GM21619 (cell line): ENCODE measurements around the gene PPEF2.
A peak's percentile ranks its signal among the peaks of the same experiment; 100 is the strongest.
"Not testable (repeated sequence)": the region's sequence is repeated elsewhere in the genome, so short reads cannot be mapped to it uniquely, and the experiment has no call there.

Experiments used
- ATAC-seq: cut with Tn5 transposase; IDR thresholded peaks from one replicate; pipeline ENCODE4 v1.9.1; 2021; ENCODE audit not compliant: unreplicated experiment

PPEF2 gene

GRCh38 chr4:75902352-75902751 lies at the start of gene PPEF2:
PPEF2 (minus strand) TSS chr4:75902452; CDS start chr4:75896325, 6,127 bp downstream.
- no peak for ATAC-seq

GRCh38 chr4:75950213-75950815 lies 48.1 kb upstream of the PPEF2 start:
- ATAC-seq: no peak

GRCh38 chr4:75948822-75949444 lies 46.7 kb upstream of the PPEF2 start:
- ATAC-seq: peak; percentile 87

- ATAC-seq: peak; percentile 79
Observed at GRCh38 chr4:75940692-75941253, 38.5 kb upstream of the PPEF2 start, which contains the start of gene NAAA. NAAA (minus strand) TSS chr4:75941013; CDS start chr4:75940949, 64 bp downstream.

- ATAC-seq: peak; percentile 54
Observed at GRCh38 chr4:75939890-75940691, 37.8 kb upstream of the PPEF2 start.

GRCh38 chr4:75935628-75936027 lies 33.4 kb upstream of the PPEF2 start:
- ATAC-seq: no peak

- ATAC-seq: no peak
Observed at GRCh38 chr4:75930152-75930551, 27.9 kb upstream of the PPEF2 start.

- ATAC-seq: not testable (repeated sequence)
Observed at GRCh38 chr4:75924916-75925315, 22.7 kb upstream of the PPEF2 start.

GRCh38 chr4:75924309-75924827 lies 22.1 kb upstream of the PPEF2 start:
- no peak for ATAC-seq

- no peak for ATAC-seq
Observed at GRCh38 chr4:75922588-75922987, 20.3 kb upstream of the PPEF2 start.

- ATAC-seq: no peak
Observed at GRCh38 chr4:75921910-75922309, 19.7 kb upstream of the PPEF2 start.

- no peak for ATAC-seq
Observed at GRCh38 chr4:75920327-75920726, 18.1 kb upstream of the PPEF2 start.

GRCh38 chr4:75919920-75920319 lies 17.7 kb upstream of the PPEF2 start:
- ATAC-seq: no peak

- peak; percentile 90 for ATAC-seq
Observed at GRCh38 chr4:75916091-75916661, 13.9 kb upstream of the PPEF2 start.

- no peak for ATAC-seq
Observed at GRCh38 chr4:75912968-75913367, 10.7 kb upstream of the PPEF2 start.

GRCh38 chr4:75910831-75911230 lies 8.6 kb upstream of the PPEF2 start:
- ATAC-seq: not testable (repeated sequence)

- ATAC-seq: no peak
Observed at GRCh38 chr4:75909405-75909804, 7.2 kb upstream of the PPEF2 start.

- no peak for ATAC-seq
Observed at GRCh38 chr4:75908555-75908954, 6.3 kb upstream of the PPEF2 start.

- no peak for ATAC-seq
Observed at GRCh38 chr4:75907966-75908365, 5.7 kb upstream of the PPEF2 start.

- ATAC-seq: no peak
Observed at GRCh38 chr4:75904076-75904475, 1.8 kb upstream of the PPEF2 start.

- no peak for ATAC-seq
Observed at GRCh38 chr4:75898536-75898935, 3.7 kb downstream of the PPEF2 start.
